Omental fat pad (tissue), 4 donors: ENCODE data around the gene IGHMBP2. TPM values are rescaled to one million over a fixed set of nuclear protein-coding genes. Genes with fewer than 3 reads are reported as not detected.
"Not testable (repeated sequence)": the region's sequence is repeated elsewhere in the genome, so short reads cannot be mapped to it uniquely, and the experiment has no call there.

Experiments used
- ATAC-seq: fragments of 150-250 bp; one replicate; pipeline ENCODE4 v1.9.1; 2016; ENCODE audit warnings: mild to moderate bottlenecking, moderate library complexity; ENCODE audit not compliant: low FRiP score
- DNase-seq: peaks from one replicate; pipeline ENCODE4 v3.0.0-alpha.2; 2019; ENCODE audit warnings: low spot score
- total RNA-seq, 4 donors: library from RNA; depleted of rRNA; stranded (reverse); fragments of >200 nt; gene quantifications; one replicate each; pipeline ENCODE4 v1.1.0, GENCODE V29; 2016
- TF ChIP-seq, protein P1 (sequence below), 3 donors: fragments of 450-650 bp; IDR thresholded peaks; one replicate each; pipeline ENCODE4 v1.5.1; 2016 to 2017; ENCODE audit warnings: antibody characterized with exemption in 3 of 3, mild to moderate bottlenecking in 3 of 3, moderate library complexity in 2 of 3

The IGHMBP2 gene
- total RNA-seq, 4 donors from 2014 or later = 8.7 to 23.4 (median 13.8) TPM

DNA sequence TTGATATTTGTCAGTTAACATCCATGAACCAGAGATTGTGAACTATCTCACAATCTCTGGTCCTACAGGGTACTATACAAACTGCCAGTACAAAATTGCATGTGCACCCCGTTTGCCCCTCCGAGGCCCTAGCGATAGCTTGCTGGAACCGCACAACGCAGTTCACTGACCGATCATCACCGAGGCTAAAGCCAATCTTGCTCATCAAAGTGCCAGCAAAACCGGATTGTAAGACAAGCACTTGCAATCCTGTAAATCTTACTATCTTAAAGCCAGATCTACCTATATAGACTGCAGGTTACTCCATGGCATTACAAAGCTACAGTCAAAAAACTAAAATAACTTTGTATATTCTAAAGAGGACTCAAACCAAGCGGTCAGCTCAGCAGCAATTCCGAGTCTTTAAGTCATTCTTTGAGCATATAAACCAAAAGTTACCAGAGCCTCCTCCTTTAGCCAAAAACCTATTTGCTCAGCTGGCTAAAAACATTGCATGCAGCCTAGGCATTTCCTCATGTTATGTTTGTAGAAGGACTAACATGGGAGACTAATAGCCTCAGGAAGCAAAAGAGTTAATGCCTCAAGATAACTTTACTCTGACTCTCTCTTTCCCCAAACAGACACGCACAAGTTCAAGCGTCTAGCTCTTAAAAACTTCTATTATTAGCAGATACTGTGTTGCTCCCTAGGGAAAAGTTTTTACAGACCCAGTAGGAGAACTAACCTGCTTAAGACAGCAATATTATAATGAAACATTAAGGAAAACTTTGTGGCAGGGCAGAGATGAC lies 31.3 kb upstream of the IGHMBP2 start:
- ATAC-seq = no peak
- no peak for DNase-seq
- TF ChIP-seq, protein P1, sequence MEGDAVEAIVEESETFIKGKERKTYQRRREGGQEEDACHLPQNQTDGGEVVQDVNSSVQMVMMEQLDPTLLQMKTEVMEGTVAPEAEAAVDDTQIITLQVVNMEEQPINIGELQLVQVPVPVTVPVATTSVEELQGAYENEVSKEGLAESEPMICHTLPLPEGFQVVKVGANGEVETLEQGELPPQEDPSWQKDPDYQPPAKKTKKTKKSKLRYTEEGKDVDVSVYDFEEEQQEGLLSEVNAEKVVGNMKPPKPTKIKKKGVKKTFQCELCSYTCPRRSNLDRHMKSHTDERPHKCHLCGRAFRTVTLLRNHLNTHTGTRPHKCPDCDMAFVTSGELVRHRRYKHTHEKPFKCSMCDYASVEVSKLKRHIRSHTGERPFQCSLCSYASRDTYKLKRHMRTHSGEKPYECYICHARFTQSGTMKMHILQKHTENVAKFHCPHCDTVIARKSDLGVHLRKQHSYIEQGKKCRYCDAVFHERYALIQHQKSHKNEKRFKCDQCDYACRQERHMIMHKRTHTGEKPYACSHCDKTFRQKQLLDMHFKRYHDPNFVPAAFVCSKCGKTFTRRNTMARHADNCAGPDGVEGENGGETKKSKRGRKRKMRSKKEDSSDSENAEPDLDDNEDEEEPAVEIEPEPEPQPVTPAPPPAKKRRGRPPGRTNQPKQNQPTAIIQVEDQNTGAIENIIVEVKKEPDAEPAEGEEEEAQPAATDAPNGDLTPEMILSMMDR (IDR thresholded peaks at IDR 0.05) = no peak

DNA sequence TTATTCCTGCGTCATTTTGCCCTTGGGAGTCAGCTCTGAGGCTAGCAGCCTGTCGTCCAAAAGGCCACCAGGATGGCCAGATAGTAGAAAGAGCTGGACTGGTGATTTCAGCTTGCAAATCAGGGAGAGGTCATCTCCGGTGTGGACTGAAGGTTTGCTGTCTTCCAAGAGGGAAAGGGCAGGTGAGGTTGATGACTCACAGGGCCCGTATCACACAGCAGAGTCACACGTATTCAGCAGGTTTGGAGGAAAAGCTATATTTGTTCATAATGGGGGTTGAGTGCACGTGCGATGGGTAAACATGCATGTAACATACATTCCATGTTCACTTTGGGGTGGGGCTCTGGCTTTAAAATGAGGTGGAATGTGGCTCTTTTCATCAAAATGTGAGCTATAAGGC lies 25.7 kb upstream of the IGHMBP2 start:
- TF ChIP-seq, protein P1 (IDR thresholded peaks at IDR 0.05) = no peak
- no peak for DNase-seq
- no peak for ATAC-seq

DNA sequence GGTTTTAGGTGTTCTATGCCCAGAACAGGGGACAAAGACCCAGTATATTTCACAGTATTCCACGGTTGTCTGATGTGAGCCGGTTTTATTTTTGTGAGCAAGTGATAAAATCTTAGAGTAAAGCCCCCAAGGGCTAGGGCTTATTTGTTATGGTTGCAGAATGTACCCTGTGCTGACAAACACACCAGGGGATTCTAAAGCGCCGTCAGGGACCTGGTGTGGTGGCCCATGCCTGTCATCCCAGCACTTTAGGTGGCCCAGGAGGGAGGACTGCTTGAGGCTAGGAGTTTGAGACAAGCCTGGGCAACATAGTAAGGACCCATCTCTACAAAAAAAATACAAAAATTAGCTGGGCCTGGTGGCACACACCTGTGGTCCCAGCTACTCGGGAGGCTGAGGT lies 22.8 kb upstream of the IGHMBP2 start:
- DNase-seq (no peak), ATAC-seq (no peak)
- TF ChIP-seq, protein P1 (IDR thresholded peaks at IDR 0.05) = no peak

GRCh38 chr11:68881320-68881719 lies 22.4 kb upstream of the IGHMBP2 start:
- TF ChIP-seq, protein P1 (IDR thresholded peaks at IDR 0.05) = no peak
- DNase-seq = no peak
- ATAC-seq = no peak

- DNase-seq (no peak), ATAC-seq (no peak)
- TF ChIP-seq, protein P1 (IDR thresholded peaks at IDR 0.05) = no peak
These were observed 21.3 kb upstream of the IGHMBP2 start for GRCh38 chr11:68882391-68882790.

DNA sequence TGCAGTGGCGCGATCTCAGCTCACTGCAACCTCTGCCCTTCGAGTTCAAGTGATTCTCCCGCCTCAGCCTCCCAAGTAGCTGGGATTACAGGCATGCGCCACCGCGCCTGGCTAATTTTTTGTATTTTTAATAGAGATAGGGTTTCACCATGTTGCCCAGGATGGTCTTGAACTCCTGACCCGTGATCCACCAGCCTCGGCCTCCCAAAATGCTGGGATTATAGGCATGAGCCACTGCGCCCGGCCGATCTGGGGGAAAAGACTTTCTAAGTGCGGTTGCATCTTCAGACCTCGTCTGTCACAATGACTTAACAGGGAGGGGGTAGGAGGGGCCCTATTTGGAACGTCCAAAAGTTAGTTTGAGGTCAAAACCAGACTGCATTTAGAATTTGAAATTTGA lies 18.9 kb upstream of the IGHMBP2 start:
- DNase-seq, ATAC-seq: not testable (repeated sequence)

DNA sequence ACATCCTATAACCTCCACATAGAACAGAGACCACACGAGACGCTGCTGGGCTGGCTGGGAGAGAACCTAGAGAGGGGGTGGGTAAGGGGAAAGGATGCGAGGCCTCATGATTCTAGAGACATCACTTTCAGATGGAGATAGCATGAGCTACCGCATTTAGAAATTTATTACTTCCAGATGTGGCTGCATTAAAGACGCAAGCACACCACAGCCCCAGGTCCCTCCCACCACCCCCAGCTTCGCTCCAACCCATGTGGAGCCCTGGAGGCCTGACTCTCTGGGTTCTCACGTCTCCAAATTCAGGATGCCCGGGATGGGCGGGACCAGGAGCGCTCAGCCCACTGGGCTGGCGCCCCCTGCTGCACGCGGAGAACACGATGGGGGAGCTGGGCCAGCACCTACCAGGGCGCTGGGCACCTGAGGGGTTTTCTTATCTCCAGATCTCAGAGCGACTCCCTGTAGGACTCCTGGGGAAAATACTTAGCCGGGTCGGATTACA lies 13.7 kb upstream of the IGHMBP2 start:
- ATAC-seq (no peak), DNase-seq (no peak)
- TF ChIP-seq, protein P1 (IDR thresholded peaks at IDR 0.05) = no peak
